IPS-11a (cell line): Measurements from ENCODE around the gene MPIG6B.

ENCODE experiments used
- H3K4me3 ChIP-seq: one replicate; pipeline ENCODE4 v1.5.1; 2013; ENCODE audit warnings: low read depth, low read length, control low read depth

Gene MPIG6B

GRCh38 chr6:31736768-31737314, 13.7 kb downstream of the MPIG6B start:
- H3K4me3 ChIP-seq: peak overlapping the region; percentile 83

GRCh38 chr6:31737315-31737990, 14.3 kb downstream of the MPIG6B start:
- H3K4me3 ChIP-seq: no peak overlapping the region

GRCh38 chr6:31737991-31738979, 15.1 kb downstream of the MPIG6B start:
- H3K4me3 ChIP-seq: no peak overlapping the region

- H3K4me3 ChIP-seq: peak within 1 kb of the TSS; percentile 40
Measured at GRCh38 chr6:31739639-31740396, 16.6 kb downstream of the MPIG6B start, which contains the start of gene MSH5. Gene MSH5, plus strand, starts transcription at chr6:31740005. Its CDS starts 462 bp downstream, at chr6:31740467.

- H3K4me3 ChIP-seq: peak overlapping the region; percentile 40
Measured at GRCh38 chr6:31740397-31741223, 17.4 kb downstream of the MPIG6B start.

- no peak overlapping the region for H3K4me3 ChIP-seq
Measured at GRCh38 chr6:31741815-31742214, 18.6 kb downstream of the MPIG6B start.

GRCh38 chr6:31742894-31743293, 19.7 kb downstream of the MPIG6B start:
- H3K4me3 ChIP-seq: no peak overlapping the region

- H3K4me3 ChIP-seq: no peak overlapping the region
Measured at GRCh38 chr6:31744422-31744821, 21.2 kb downstream of the MPIG6B start.

GRCh38 chr6:31749301-31750036, 26.3 kb downstream of the MPIG6B start:
- no peak overlapping the region for H3K4me3 ChIP-seq

- H3K4me3 ChIP-seq: no peak overlapping the region
Measured at GRCh38 chr6:31750411-31751022, 27.3 kb downstream of the MPIG6B start.

GRCh38 chr6:31752739-31753319, 29.7 kb downstream of the MPIG6B start:
- H3K4me3 ChIP-seq: no peak overlapping the region

- no peak overlapping the region for H3K4me3 ChIP-seq
Measured at GRCh38 chr6:31758281-31758680, 35.1 kb downstream of the MPIG6B start.

GRCh38 chr6:31760790-31761189, 37.6 kb downstream of the MPIG6B start:
- H3K4me3 ChIP-seq: no peak overlapping the region

GRCh38 chr6:31761343-31761742, 38.2 kb downstream of the MPIG6B start:
- H3K4me3 ChIP-seq: no peak overlapping the region

GRCh38 chr6:31762356-31762755, 39.2 kb downstream of the MPIG6B start, which contains the start of gene SAPCD1:
Gene SAPCD1, plus strand, starts transcription at chr6:31762656. Its CDS starts 399 bp downstream, at chr6:31763055.
- H3K4me3 ChIP-seq: no peak within 1 kb of the TSS

- no peak overlapping the region for H3K4me3 ChIP-seq
Measured at GRCh38 chr6:31762878-31763618, 39.9 kb downstream of the MPIG6B start.

GRCh38 chr6:31763619-31763940, 40.4 kb downstream of the MPIG6B start:
- no peak overlapping the region for H3K4me3 ChIP-seq

GRCh38 chr6:31764198-31764597, 41.0 kb downstream of the MPIG6B start:
- no peak overlapping the region for H3K4me3 ChIP-seq
